ENCODE results near the gene CEP295NL.
"Not testable (repeated sequence)": the region's sequence is repeated elsewhere in the genome, so short reads cannot be mapped to it uniquely, and the experiment has no call there.

CEP295NL gene

DNA sequence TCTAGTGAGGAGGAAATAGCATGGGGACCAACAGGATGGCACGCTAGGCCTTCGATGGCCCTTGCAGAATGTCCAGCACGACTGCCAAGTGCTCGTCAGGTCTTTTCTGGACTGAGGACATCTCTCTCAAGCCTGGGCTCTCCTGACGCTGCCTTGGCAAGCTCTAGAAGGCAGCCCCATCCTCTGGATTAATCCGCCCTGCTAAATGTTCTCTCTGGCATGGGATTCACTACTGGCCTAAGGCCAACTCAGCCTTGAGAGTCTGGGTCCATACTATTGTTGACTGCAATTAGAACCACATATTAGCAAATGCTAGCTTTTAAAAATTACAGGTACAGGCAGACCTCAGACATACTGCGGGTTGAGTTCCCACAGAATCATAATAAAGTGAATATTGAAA lies 2.5 kb upstream of the CEP295NL start:
- no peak overlapping the region for H3K27ac ChIP-seq (ENCODE audit: low read depth, low read length, poor library complexity, severe bottlenecking)
- H3K4me3 ChIP-seq (ENCODE audit: low read depth, low read length, poor library complexity, severe bottlenecking): no peak overlapping the region
- H3K27me3 ChIP-seq (ENCODE audit: insufficient read depth, low read length): peaks cover 15% of the 10 kb centered on the region
- H3K4me1 ChIP-seq (ENCODE audit: insufficient read depth, low read length, severe bottlenecking): no peaks in the 10 kb centered on the region
- no peaks in the 10 kb centered on the region for H3F3A ChIP-seq (ENCODE audit: insufficient read depth, low read length)
- H3K9me3 ChIP-seq (ENCODE audit: low read length): no peaks in the 10 kb centered on the region
- H4K20me1 ChIP-seq (ENCODE audit: insufficient read depth, low read length): no peaks in the 10 kb centered on the region
- H3K36me3 ChIP-seq (ENCODE audit: insufficient read depth, low read length): no peaks in the 10 kb centered on the region
- no peak overlapping the region for H2AFZ ChIP-seq (ENCODE audit: low read length)
- no peak overlapping the region for H3K9ac ChIP-seq (ENCODE audit: low read length)
- no peak overlapping the region for H3K4me2 ChIP-seq (ENCODE audit: low read length)
- no peak for TF ChIP-seq EZH2 (IDR thresholded peaks at IDR 0.05; ENCODE audit: borderline replicate concordance, low read length)
- TF ChIP-seq, protein P1, sequence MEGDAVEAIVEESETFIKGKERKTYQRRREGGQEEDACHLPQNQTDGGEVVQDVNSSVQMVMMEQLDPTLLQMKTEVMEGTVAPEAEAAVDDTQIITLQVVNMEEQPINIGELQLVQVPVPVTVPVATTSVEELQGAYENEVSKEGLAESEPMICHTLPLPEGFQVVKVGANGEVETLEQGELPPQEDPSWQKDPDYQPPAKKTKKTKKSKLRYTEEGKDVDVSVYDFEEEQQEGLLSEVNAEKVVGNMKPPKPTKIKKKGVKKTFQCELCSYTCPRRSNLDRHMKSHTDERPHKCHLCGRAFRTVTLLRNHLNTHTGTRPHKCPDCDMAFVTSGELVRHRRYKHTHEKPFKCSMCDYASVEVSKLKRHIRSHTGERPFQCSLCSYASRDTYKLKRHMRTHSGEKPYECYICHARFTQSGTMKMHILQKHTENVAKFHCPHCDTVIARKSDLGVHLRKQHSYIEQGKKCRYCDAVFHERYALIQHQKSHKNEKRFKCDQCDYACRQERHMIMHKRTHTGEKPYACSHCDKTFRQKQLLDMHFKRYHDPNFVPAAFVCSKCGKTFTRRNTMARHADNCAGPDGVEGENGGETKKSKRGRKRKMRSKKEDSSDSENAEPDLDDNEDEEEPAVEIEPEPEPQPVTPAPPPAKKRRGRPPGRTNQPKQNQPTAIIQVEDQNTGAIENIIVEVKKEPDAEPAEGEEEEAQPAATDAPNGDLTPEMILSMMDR (IDR thresholded peaks at IDR 0.05; ENCODE audit: low read length): no peak
- no peaks in the 10 kb centered on the region for H3K9me2 ChIP-seq (ENCODE audit: low read depth, low read length)
- no peaks in the 10 kb centered on the region for H3K79me2 ChIP-seq (ENCODE audit: insufficient read depth, low read length)

DNA sequence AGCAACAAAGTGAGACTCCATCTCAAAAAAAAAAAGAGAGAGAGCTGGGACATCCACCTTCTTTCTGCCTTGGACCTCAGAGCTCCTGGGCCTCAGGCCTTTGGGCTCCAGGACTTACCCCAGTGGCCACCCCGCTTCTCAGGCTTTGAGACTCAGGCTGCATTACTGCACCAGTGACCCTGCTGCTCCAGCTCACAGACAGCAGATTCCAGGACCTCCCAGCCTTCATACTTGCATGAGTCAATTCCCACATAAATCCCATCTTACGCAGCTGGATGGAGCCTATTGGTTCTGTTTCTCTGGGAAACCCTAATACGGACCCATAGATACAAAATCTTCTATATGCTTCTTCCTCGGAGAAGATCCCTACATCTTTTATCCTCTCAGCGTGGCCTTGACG lies 2.1 kb upstream of the CEP295NL start:
- H3K9me2 ChIP-seq (ENCODE audit: low read depth, low read length): no peaks in the 10 kb centered on the region
- no peaks in the 10 kb centered on the region for H3K36me3 ChIP-seq (ENCODE audit: insufficient read depth, low read length)
- no peaks in the 10 kb centered on the region for H3K4me1 ChIP-seq (ENCODE audit: insufficient read depth, low read length, severe bottlenecking)
- no peak overlapping the region for H3K27ac ChIP-seq (ENCODE audit: low read depth, low read length, poor library complexity, severe bottlenecking)
- no peaks in the 10 kb centered on the region for H3K9me3 ChIP-seq (ENCODE audit: low read length)
- no peaks in the 10 kb centered on the region for H3K79me2 ChIP-seq (ENCODE audit: insufficient read depth, low read length)
- H4K20me1 ChIP-seq (ENCODE audit: insufficient read depth, low read length): no peaks in the 10 kb centered on the region
- no peak for TF ChIP-seq EZH2 (IDR thresholded peaks at IDR 0.05; ENCODE audit: borderline replicate concordance, low read length)
- TF ChIP-seq, protein P1 (IDR thresholded peaks at IDR 0.05; ENCODE audit: low read length): no peak
- no peak overlapping the region for H3K4me3 ChIP-seq (ENCODE audit: low read depth, low read length, poor library complexity, severe bottlenecking)
- no peak overlapping the region for H2AFZ ChIP-seq (ENCODE audit: low read length)
- no peaks in the 10 kb centered on the region for H3F3A ChIP-seq (ENCODE audit: insufficient read depth, low read length)
- H3K27me3 ChIP-seq (ENCODE audit: insufficient read depth, low read length): peaks cover 15% of the 10 kb centered on the region
- no peak overlapping the region for H3K4me2 ChIP-seq (ENCODE audit: low read length)
- H3K9ac ChIP-seq (ENCODE audit: low read length): no peak overlapping the region

DNA sequence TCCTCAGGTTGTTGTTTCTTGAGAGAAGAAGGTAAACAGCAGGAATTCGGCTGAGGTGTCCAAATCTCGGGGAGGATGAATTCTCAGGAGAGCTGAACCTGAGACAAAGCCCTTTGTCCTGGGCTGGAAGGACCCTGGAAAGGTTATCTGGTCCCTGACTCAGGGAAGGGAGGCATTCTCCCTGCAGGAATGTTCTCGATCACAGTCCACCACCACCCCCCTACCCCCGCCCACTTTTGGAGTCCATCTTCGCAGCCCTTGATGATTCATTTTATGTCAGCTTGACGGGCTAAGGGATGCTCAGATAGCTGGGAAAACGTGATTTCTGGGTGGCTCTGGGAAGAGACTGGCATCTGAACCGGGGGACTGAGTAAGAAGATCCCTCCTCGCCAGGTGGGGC lies 1.4 kb upstream of the CEP295NL start:
- H3K9me2 ChIP-seq (ENCODE audit: low read depth, low read length): no peaks in the 10 kb centered on the region
- TF ChIP-seq EZH2 (IDR thresholded peaks at IDR 0.05; ENCODE audit: borderline replicate concordance, low read length): no peak
- TF ChIP-seq, protein P1 (IDR thresholded peaks at IDR 0.05; ENCODE audit: low read length): no peak
- no peaks in the 10 kb centered on the region for H3K9me3 ChIP-seq (ENCODE audit: low read length)
- H3K4me1 ChIP-seq (ENCODE audit: insufficient read depth, low read length, severe bottlenecking): no peaks in the 10 kb centered on the region
- H3K36me3 ChIP-seq (ENCODE audit: insufficient read depth, low read length): no peaks in the 10 kb centered on the region
- H3K4me3 ChIP-seq (ENCODE audit: low read depth, low read length, poor library complexity, severe bottlenecking): no peak overlapping the region
- no peaks in the 10 kb centered on the region for H3K79me2 ChIP-seq (ENCODE audit: insufficient read depth, low read length)
- H2AFZ ChIP-seq (ENCODE audit: low read length): no peak overlapping the region
- H3K9ac ChIP-seq (ENCODE audit: low read length): no peak overlapping the region
- no peak overlapping the region for H3K4me2 ChIP-seq (ENCODE audit: low read length)
- H3K27me3 ChIP-seq (ENCODE audit: insufficient read depth, low read length): peaks cover 15% of the 10 kb centered on the region
- H3K27ac ChIP-seq (ENCODE audit: low read depth, low read length, poor library complexity, severe bottlenecking): no peak overlapping the region
- no peaks in the 10 kb centered on the region for H4K20me1 ChIP-seq (ENCODE audit: insufficient read depth, low read length)
- no peaks in the 10 kb centered on the region for H3F3A ChIP-seq (ENCODE audit: insufficient read depth, low read length)

DNA sequence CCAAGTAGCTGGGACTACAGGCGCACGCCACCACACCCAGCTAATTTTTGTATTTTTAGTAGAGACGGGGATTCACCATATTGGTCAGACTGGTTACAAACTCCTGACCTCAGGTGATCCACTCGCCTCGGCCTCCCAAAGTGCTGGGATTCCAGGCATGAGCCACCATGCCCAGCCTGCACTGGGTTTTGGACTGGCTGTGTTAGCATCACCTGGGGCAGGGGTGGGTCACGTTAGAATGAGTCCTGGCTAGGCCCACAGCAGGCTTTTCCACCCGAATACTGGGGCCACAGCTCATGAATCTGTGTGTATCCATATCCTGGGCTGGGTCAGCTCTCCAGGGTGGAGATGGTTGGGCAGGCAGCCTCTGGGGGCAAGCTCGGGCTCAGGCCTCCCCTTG lies 770 bp downstream of the CEP295NL start:
- not testable (repeated sequence) for H3K4me3 ChIP-seq (ENCODE audit: low read depth, low read length, poor library complexity, severe bottlenecking); H3K27ac ChIP-seq (ENCODE audit: low read depth, low read length, poor library complexity, severe bottlenecking); H3K4me2 ChIP-seq (ENCODE audit: low read length); H3K36me3 ChIP-seq (ENCODE audit: insufficient read depth, low read length); H3K9me2 ChIP-seq (ENCODE audit: low read depth, low read length); H2AFZ ChIP-seq (ENCODE audit: low read length); H3F3A ChIP-seq (ENCODE audit: insufficient read depth, low read length); H3K79me2 ChIP-seq (ENCODE audit: insufficient read depth, low read length); H4K20me1 ChIP-seq (ENCODE audit: insufficient read depth, low read length); H3K4me1 ChIP-seq (ENCODE audit: insufficient read depth, low read length, severe bottlenecking); H3K9ac ChIP-seq (ENCODE audit: low read length); H3K9me3 ChIP-seq (ENCODE audit: low read length)
- H3K27me3 ChIP-seq (ENCODE audit: insufficient read depth, low read length): peaks cover 12% of the 10 kb centered on the region
